HepG2 (cell line): ENCODE data around the gene NAPB. TPM values are rescaled to one million over a fixed set of nuclear protein-coding genes. Genes with fewer than 3 reads are reported as not detected.

Experiments used
- ARNT2 ChIP-seq: sonication (generic); formaldehyde crosslinking; IDR thresholded peaks from 2 replicates; pipeline ENCODE4 v1.8.0; 2022; ENCODE audit warnings: mild to moderate bottlenecking, low read depth, missing genetic modification reagents, moderate library complexity
- CAMTA2 ChIP-seq: sonication (generic); formaldehyde crosslinking; IDR thresholded peaks from 2 replicates; pipeline ENCODE4 v1.4.0; 2020; ENCODE audit warnings: mild to moderate bottlenecking, missing genetic modification reagents, borderline replicate concordance
- GATAD2A ChIP-seq: IDR thresholded peaks from 2 replicates; pipeline ENCODE4 v1.6.1; 2016
- RXRB ChIP-seq: IDR thresholded peaks from 2 replicates; pipeline ENCODE4 v1.6.1; 2016; ENCODE audit warnings: borderline replicate concordance, missing genetic modification reagents, missing compliant biosample characterization
- ZNF326 ChIP-seq: sonication (generic); formaldehyde crosslinking; IDR thresholded peaks from 2 replicates; pipeline ENCODE4 v1.4.0; 2020; ENCODE audit warnings: missing genetic modification reagents, borderline replicate concordance
- ZNF383 ChIP-seq: sonication (generic); formaldehyde crosslinking; IDR thresholded peaks from 2 replicates; pipeline ENCODE4 v1.4.0; 2020; ENCODE audit warnings: missing genetic modification reagents, mild to moderate bottlenecking, borderline replicate concordance
- polyA plus RNA-seq, 8 experiments: library from polyadenylated mRNA; depleted of rRNA in 3 of 8; stranded (reverse) in 7 of 8; unstranded in 1 of 8; fragments of >200 nt; fragmentation: Illumina TruSeq in 4 of 8; extraction: Trizol in 4 of 8; gene quantifications; 2 replicates each; pipeline versions ENCODE4 v1.2.1 to v1.2.3, GENCODE V29; 2011 to 2016; ENCODE audit warnings: low read depth in 4 of 8, missing spikeins in 1 of 8, mixed read lengths in 1 of 8; ENCODE audit not compliant: insufficient read depth in 1 of 8
- total RNA-seq, 5 experiments: library from RNA; depleted of rRNA; stranded (reverse); fragments of >200 nt; fragmentation: Illumina TruSeq; extraction: Trizol; gene quantifications; 2 replicates each; pipeline ENCODE4 v1.2.3, GENCODE V29; 2016; ENCODE audit warnings: low read depth in 1 of 5
- TF ChIP-seq, protein P1 (sequence below): sonication (generic); formaldehyde crosslinking; IDR thresholded peaks from 2 replicates; pipeline ENCODE4 v1.4.0; 2020; ENCODE audit warnings: missing genetic modification reagents
- TF ChIP-seq, protein P2 (sequence below): sonication (generic); formaldehyde crosslinking; IDR thresholded peaks from 2 replicates; pipeline ENCODE4 v1.4.0; 2020; ENCODE audit warnings: mild to moderate bottlenecking, missing genetic modification reagents
- TF ChIP-seq, protein P3 (sequence below): sonication (generic); formaldehyde crosslinking; conservative IDR thresholded peaks from 2 replicates; pipeline ENCODE4 v1.5.0; 2020; ENCODE audit warnings: missing genetic modification reagents
- TF ChIP-seq, protein P4 (sequence below): sonication (generic); formaldehyde crosslinking; IDR thresholded peaks from 2 replicates; pipeline ENCODE4 v1.4.0; 2020; ENCODE audit warnings: missing genetic modification reagents, mild to moderate bottlenecking, borderline replicate concordance
- TF ChIP-seq, protein P5 (sequence below): sonication (generic); formaldehyde crosslinking; IDR thresholded peaks from 2 replicates; pipeline ENCODE4 v1.4.0; 2020; ENCODE audit warnings: missing genetic modification reagents

NAPB gene
- total and polyA plus RNA-seq, 2 of the 13 experiments (the other 11 are each of a cell fraction or from before 2014, with no cell fraction given), result 15.2 to 16.1 TPM

DNA sequence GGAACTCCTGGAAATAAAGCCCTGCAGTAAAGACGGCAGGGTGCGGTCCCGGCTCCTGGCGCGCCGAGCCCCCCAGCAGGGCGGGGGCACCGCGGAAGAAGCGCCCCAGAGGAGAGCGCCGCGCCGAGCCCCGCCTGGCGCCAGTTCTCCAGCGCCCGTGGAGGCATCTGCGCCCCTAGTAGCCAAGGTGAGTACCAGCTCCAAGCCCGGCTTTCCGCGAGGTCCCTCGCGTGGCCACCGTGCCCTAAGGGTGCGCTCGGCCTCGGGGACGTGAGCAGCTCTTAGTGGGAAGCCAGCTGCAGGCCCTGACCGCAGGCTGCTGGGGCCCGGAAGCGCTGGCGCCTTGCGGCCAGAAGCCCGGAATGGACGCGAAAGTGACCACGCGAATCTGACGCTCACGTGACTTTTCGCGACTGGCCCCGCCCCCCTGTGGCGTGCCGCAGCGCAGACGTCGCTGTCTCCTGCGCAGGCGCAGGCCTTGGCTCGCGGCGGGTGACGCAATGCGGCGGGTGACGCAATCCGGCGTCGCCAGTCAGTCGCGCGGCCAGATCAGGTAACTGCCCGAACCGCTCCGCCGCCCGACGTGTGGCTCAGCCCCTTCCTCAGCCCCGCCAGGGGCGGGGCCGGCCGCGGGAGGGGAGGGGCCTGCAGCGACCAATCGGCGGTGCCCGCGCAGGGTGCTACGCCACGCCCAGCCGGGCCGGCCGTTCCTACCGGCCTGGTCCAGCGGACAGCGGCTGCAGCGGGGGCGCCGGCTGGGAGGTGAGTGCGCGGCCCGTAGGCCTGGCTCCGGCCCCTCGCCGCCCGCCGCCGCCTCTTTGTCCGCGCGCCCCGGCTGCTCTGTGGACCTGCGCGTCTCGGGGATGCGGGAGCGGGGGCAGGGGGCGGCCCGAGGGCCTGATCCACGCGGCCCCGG is 59.6 kb downstream of the NAPB start, which contains the start of gene GZF1 (continued):
- TF ChIP-seq, protein P1, sequence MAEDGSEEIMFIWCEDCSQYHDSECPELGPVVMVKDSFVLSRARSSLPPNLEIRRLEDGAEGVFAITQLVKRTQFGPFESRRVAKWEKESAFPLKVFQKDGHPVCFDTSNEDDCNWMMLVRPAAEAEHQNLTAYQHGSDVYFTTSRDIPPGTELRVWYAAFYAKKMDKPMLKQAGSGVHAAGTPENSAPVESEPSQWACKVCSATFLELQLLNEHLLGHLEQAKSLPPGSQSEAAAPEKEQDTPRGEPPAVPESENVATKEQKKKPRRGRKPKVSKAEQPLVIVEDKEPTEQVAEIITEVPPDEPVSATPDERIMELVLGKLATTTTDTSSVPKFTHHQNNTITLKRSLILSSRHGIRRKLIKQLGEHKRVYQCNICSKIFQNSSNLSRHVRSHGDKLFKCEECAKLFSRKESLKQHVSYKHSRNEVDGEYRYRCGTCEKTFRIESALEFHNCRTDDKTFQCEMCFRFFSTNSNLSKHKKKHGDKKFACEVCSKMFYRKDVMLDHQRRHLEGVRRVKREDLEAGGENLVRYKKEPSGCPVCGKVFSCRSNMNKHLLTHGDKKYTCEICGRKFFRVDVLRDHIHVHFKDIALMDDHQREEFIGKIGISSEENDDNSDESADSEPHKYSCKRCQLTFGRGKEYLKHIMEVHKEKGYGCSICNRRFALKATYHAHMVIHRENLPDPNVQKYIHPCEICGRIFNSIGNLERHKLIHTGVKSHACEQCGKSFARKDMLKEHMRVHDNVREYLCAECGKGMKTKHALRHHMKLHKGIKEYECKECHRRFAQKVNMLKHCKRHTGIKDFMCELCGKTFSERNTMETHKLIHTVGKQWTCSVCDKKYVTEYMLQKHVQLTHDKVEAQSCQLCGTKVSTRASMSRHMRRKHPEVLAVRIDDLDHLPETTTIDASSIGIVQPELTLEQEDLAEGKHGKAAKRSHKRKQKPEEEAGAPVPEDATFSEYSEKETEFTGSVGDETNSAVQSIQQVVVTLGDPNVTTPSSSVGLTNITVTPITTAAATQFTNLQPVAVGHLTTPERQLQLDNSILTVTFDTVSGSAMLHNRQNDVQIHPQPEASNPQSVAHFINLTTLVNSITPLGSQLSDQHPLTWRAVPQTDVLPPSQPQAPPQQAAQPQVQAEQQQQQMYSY, result peak; percentile 90
- TF ChIP-seq CAMTA2 (CRISPR knock-in tag), result peak; percentile 78
- TF ChIP-seq, protein P2, sequence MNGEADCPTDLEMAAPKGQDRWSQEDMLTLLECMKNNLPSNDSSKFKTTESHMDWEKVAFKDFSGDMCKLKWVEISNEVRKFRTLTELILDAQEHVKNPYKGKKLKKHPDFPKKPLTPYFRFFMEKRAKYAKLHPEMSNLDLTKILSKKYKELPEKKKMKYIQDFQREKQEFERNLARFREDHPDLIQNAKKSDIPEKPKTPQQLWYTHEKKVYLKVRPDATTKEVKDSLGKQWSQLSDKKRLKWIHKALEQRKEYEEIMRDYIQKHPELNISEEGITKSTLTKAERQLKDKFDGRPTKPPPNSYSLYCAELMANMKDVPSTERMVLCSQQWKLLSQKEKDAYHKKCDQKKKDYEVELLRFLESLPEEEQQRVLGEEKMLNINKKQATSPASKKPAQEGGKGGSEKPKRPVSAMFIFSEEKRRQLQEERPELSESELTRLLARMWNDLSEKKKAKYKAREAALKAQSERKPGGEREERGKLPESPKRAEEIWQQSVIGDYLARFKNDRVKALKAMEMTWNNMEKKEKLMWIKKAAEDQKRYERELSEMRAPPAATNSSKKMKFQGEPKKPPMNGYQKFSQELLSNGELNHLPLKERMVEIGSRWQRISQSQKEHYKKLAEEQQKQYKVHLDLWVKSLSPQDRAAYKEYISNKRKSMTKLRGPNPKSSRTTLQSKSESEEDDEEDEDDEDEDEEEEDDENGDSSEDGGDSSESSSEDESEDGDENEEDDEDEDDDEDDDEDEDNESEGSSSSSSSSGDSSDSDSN (CRISPR knock-in tag), result peak; percentile 98
- peak; percentile 83; the same call in 1 of the 2 replicates for TF ChIP-seq RXRB
- TF ChIP-seq, protein P3, sequence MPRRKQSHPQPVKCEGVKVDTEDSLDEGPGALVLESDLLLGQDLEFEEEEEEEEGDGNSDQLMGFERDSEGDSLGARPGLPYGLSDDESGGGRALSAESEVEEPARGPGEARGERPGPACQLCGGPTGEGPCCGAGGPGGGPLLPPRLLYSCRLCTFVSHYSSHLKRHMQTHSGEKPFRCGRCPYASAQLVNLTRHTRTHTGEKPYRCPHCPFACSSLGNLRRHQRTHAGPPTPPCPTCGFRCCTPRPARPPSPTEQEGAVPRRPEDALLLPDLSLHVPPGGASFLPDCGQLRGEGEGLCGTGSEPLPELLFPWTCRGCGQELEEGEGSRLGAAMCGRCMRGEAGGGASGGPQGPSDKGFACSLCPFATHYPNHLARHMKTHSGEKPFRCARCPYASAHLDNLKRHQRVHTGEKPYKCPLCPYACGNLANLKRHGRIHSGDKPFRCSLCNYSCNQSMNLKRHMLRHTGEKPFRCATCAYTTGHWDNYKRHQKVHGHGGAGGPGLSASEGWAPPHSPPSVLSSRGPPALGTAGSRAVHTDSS, result no peak; the same call in 1 of the 2 replicates
- TF ChIP-seq, protein P4, sequence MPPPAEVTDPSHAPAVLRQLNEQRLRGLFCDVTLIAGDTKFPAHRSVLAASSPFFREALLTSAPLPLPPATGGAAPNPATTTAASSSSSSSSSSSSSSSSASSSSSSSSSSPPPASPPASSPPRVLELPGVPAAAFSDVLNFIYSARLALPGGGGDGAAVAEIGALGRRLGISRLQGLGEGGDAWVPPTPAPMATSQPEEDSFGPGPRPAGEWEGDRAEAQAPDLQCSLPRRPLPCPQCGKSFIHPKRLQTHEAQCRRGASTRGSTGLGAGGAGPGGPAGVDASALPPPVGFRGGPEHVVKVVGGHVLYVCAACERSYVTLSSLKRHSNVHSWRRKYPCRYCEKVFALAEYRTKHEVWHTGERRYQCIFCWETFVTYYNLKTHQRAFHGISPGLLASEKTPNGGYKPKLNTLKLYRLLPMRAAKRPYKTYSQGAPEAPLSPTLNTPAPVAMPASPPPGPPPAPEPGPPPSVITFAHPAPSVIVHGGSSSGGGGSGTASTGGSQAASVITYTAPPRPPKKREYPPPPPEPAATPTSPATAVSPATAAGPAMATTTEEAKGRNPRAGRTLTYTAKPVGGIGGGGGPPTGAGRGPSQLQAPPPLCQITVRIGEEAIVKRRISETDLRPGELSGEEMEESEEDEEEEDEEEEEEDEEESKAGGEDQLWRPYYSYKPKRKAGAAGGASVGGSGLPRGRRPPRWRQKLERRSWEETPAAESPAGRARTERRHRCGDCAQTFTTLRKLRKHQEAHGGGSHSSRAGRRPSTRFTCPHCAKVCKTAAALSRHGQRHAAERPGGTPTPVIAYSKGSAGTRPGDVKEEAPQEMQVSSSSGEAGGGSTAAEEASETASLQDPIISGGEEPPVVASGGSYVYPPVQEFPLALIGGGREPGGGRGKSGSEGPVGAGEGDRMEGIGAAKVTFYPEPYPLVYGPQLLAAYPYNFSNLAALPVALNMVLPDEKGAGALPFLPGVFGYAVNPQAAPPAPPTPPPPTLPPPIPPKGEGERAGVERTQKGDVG (CRISPR knock-in tag), result peak; percentile 71; the same call in 1 of the 2 replicates
- TF ChIP-seq ZNF326 (CRISPR knock-in tag), result peak; percentile 34; the same call in 1 of the 2 replicates
- TF ChIP-seq, protein P5, sequence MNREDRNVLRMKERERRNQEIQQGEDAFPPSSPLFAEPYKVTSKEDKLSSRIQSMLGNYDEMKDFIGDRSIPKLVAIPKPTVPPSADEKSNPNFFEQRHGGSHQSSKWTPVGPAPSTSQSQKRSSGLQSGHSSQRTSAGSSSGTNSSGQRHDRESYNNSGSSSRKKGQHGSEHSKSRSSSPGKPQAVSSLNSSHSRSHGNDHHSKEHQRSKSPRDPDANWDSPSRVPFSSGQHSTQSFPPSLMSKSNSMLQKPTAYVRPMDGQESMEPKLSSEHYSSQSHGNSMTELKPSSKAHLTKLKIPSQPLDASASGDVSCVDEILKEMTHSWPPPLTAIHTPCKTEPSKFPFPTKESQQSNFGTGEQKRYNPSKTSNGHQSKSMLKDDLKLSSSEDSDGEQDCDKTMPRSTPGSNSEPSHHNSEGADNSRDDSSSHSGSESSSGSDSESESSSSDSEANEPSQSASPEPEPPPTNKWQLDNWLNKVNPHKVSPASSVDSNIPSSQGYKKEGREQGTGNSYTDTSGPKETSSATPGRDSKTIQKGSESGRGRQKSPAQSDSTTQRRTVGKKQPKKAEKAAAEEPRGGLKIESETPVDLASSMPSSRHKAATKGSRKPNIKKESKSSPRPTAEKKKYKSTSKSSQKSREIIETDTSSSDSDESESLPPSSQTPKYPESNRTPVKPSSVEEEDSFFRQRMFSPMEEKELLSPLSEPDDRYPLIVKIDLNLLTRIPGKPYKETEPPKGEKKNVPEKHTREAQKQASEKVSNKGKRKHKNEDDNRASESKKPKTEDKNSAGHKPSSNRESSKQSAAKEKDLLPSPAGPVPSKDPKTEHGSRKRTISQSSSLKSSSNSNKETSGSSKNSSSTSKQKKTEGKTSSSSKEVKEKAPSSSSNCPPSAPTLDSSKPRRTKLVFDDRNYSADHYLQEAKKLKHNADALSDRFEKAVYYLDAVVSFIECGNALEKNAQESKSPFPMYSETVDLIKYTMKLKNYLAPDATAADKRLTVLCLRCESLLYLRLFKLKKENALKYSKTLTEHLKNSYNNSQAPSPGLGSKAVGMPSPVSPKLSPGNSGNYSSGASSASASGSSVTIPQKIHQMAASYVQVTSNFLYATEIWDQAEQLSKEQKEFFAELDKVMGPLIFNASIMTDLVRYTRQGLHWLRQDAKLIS, result peak; percentile 88
- TF ChIP-seq ZNF383 (CRISPR knock-in tag), result 0 out of 2 replicates have a peak, but pooled peaks have one; percentile 60
- TF ChIP-seq GATAD2A (CRISPR knock-in tag), result peak; percentile 86
- TF ChIP-seq ARNT2 (CRISPR knock-in tag), result peak; percentile 90
